Limb (tissue), 2 donors: Measurements from ENCODE around the gene LAD1.

ENCODE experiments used
- DNase-seq, 2 donors: peaks; one replicate each; pipeline ENCODE4 v3.0.0-alpha.2; 2016; ENCODE audit errors: extremely low spot score in 2 of 2

The LAD1 gene

GRCh38 chr1:201399018-201399351 is at the start of gene LAD1:
Gene LAD1, minus strand, starts transcription at chr1:201399324. Its CDS starts 18 bp downstream, at chr1:201399306.
- no peak for DNase-seq

- DNase-seq = peak; percentile 62 to 82
These were observed 49.1 kb upstream of the LAD1 start for GRCh38 chr1:201447903-201448871.

GRCh38 chr1:201445310-201445709 is 46.2 kb upstream of the LAD1 start:
- no peak for DNase-seq

GRCh38 chr1:201444792-201445191 is 45.7 kb upstream of the LAD1 start:
- no peak for DNase-seq

- DNase-seq = no peak
These were observed 44.6 kb upstream of the LAD1 start for GRCh38 chr1:201443747-201444146.

- DNase-seq = no peak
These were observed 37.8 kb upstream of the LAD1 start for GRCh38 chr1:201436969-201437368.

- no peak for DNase-seq
These were observed 37.3 kb upstream of the LAD1 start for GRCh38 chr1:201436393-201436792.

GRCh38 chr1:201434266-201434665 is 35.1 kb upstream of the LAD1 start:
- no peak for DNase-seq

GRCh38 chr1:201433609-201434008 is 34.5 kb upstream of the LAD1 start:
- DNase-seq = no peak

- no peak for DNase-seq
These were observed 31.7 kb upstream of the LAD1 start for GRCh38 chr1:201430776-201431175.

GRCh38 chr1:201429736-201430501 is 30.8 kb upstream of the LAD1 start:
- DNase-seq = no peak

- DNase-seq = no peak
These were observed 28.8 kb upstream of the LAD1 start for GRCh38 chr1:201427963-201428362.

- DNase-seq = no peak
These were observed 27.6 kb upstream of the LAD1 start for GRCh38 chr1:201426479-201427310.

GRCh38 chr1:201424146-201424545 is 25.0 kb upstream of the LAD1 start:
- no peak for DNase-seq

GRCh38 chr1:201423655-201424054 is 24.5 kb upstream of the LAD1 start:
- no peak for DNase-seq

- DNase-seq = no peak
These were observed 23.4 kb upstream of the LAD1 start for GRCh38 chr1:201422436-201423030.

GRCh38 chr1:201422026-201422425 is 22.9 kb upstream of the LAD1 start:
- no peak for DNase-seq

GRCh38 chr1:201421041-201421440 is 21.9 kb upstream of the LAD1 start:
- no peak for DNase-seq

- DNase-seq = no peak
These were observed 21.5 kb upstream of the LAD1 start for GRCh38 chr1:201420608-201421002.

- no peak for DNase-seq
These were observed 20.9 kb upstream of the LAD1 start for GRCh38 chr1:201419746-201420607.
